ENCODE measurements around the gene SH3GL3.

Gene SH3GL3

GRCh38 chr15:83598031-83598430 lies 150.9 kb downstream of the SH3GL3 start:
- Histone ChIP-seq H3K4me1 (ENCODE audit: insufficient read depth, low read length, severe bottlenecking) (no peaks in the 10 kb centered on the region), H3K9ac (ENCODE audit: low read length) (no peak overlapping the region), H4K20me1 (ENCODE audit: insufficient read depth, low read length) (no peaks in the 10 kb centered on the region), H3K9me3 (ENCODE audit: low read length) (no peaks in the 10 kb centered on the region), H3F3A (ENCODE audit: insufficient read depth, low read length) (no peaks in the 10 kb centered on the region), H3K79me2 (ENCODE audit: insufficient read depth, low read length) (no peaks in the 10 kb centered on the region), H3K27ac (ENCODE audit: low read depth, low read length, poor library complexity, severe bottlenecking) (no peak overlapping the region), H3K9me2 (ENCODE audit: low read depth, low read length) (no peaks in the 10 kb centered on the region), H2AFZ (ENCODE audit: low read length) (no peak overlapping the region), H3K27me3 (ENCODE audit: insufficient read depth, low read length) (no peaks in the 10 kb centered on the region), H3K4me3 (ENCODE audit: low read depth, low read length, poor library complexity, severe bottlenecking) (no peak overlapping the region), H3K36me3 (ENCODE audit: insufficient read depth, low read length) (no peaks in the 10 kb centered on the region), H3K4me2 (ENCODE audit: low read length) (no peak overlapping the region)
- TF ChIP-seq CTCF (IDR thresholded peaks at IDR 0.05; ENCODE audit: low read length) (no peak), EZH2 (IDR thresholded peaks at IDR 0.05; ENCODE audit: borderline replicate concordance, low read length) (no peak)

GRCh38 chr15:83602021-83602420 lies 154.9 kb downstream of the SH3GL3 start:
- H3K4me3 ChIP-seq (ENCODE audit: low read depth, low read length, poor library complexity, severe bottlenecking), result no peak overlapping the region
- no peaks in the 10 kb centered on the region for H3K27me3 ChIP-seq (ENCODE audit: insufficient read depth, low read length)
- no peaks in the 10 kb centered on the region for H4K20me1 ChIP-seq (ENCODE audit: insufficient read depth, low read length)
- no peaks in the 10 kb centered on the region for H3K79me2 ChIP-seq (ENCODE audit: insufficient read depth, low read length)
- no peaks in the 10 kb centered on the region for H3K9me3 ChIP-seq (ENCODE audit: low read length)
- H2AFZ ChIP-seq (ENCODE audit: low read length), result no peak overlapping the region
- no peaks in the 10 kb centered on the region for H3K9me2 ChIP-seq (ENCODE audit: low read depth, low read length)
- no peak overlapping the region for H3K4me2 ChIP-seq (ENCODE audit: low read length)
- no peak overlapping the region for H3K27ac ChIP-seq (ENCODE audit: low read depth, low read length, poor library complexity, severe bottlenecking)
- H3K36me3 ChIP-seq (ENCODE audit: insufficient read depth, low read length), result no peaks in the 10 kb centered on the region
- no peaks in the 10 kb centered on the region for H3K4me1 ChIP-seq (ENCODE audit: insufficient read depth, low read length, severe bottlenecking)
- H3K9ac ChIP-seq (ENCODE audit: low read length), result no peak overlapping the region
- H3F3A ChIP-seq (ENCODE audit: insufficient read depth, low read length), result no peaks in the 10 kb centered on the region
- TF ChIP-seq EZH2 (IDR thresholded peaks at IDR 0.05; ENCODE audit: borderline replicate concordance, low read length) (no peak), CTCF (IDR thresholded peaks at IDR 0.05; ENCODE audit: low read length) (no peak)

- Histone ChIP-seq H3K4me2 (ENCODE audit: low read length) (no peak overlapping the region), H4K20me1 (ENCODE audit: insufficient read depth, low read length) (no peaks in the 10 kb centered on the region), H3K27ac (ENCODE audit: low read depth, low read length, poor library complexity, severe bottlenecking) (no peak overlapping the region), H3K9me2 (ENCODE audit: low read depth, low read length) (no peaks in the 10 kb centered on the region), H3K9me3 (ENCODE audit: low read length) (no peaks in the 10 kb centered on the region), H3K9ac (ENCODE audit: low read length) (no peak overlapping the region), H3F3A (ENCODE audit: insufficient read depth, low read length) (no peaks in the 10 kb centered on the region), H3K36me3 (ENCODE audit: insufficient read depth, low read length) (no peaks in the 10 kb centered on the region), H3K79me2 (ENCODE audit: insufficient read depth, low read length) (no peaks in the 10 kb centered on the region), H3K4me1 (ENCODE audit: insufficient read depth, low read length, severe bottlenecking) (no peaks in the 10 kb centered on the region), H2AFZ (ENCODE audit: low read length) (no peak overlapping the region), H3K4me3 (ENCODE audit: low read depth, low read length, poor library complexity, severe bottlenecking) (no peak overlapping the region), H3K27me3 (ENCODE audit: insufficient read depth, low read length) (no peaks in the 10 kb centered on the region)
- TF ChIP-seq CTCF (IDR thresholded peaks at IDR 0.05; ENCODE audit: low read length) (no peak), EZH2 (IDR thresholded peaks at IDR 0.05; ENCODE audit: borderline replicate concordance, low read length) (no peak)
These were observed 157.4 kb downstream of the SH3GL3 start for GRCh38 chr15:83604549-83604948.
